IPS DF 6.9 (cell line): ENCODE measurements around the gene SPEM1.

Experiments used
- DNase-seq: peaks from one replicate; pipeline ENCODE4 v3.0.0-alpha.2; 2013; ENCODE audit warnings: low read depth, low spot score
- H3K27ac ChIP-seq: one replicate; pipeline ENCODE4 v1.5.1; 2013; ENCODE audit warnings: low read length, control low read depth
- H3K27me3 ChIP-seq: 2 replicates; pipeline ENCODE4 v1.6.1; 2013; ENCODE audit warnings: mild to moderate bottlenecking, low read length; ENCODE audit not compliant: control insufficient read depth, insufficient read depth
- H3K36me3 ChIP-seq: 2 replicates; pipeline ENCODE4 v1.6.1; 2013; ENCODE audit warnings: low read length; ENCODE audit not compliant: control insufficient read depth, insufficient read depth
- H3K4me1 ChIP-seq: 2 replicates; pipeline ENCODE4 v1.6.1; 2013; ENCODE audit warnings: low read length; ENCODE audit not compliant: control insufficient read depth, insufficient read depth
- H3K4me3 ChIP-seq: 2 replicates; pipeline ENCODE4 v1.5.1; 2013; ENCODE audit warnings: mild to moderate bottlenecking, low read length
- H3K9me3 ChIP-seq: 2 replicates; pipeline ENCODE4 v1.6.1; 2013; ENCODE audit warnings: low read length, inconsistent platforms; ENCODE audit not compliant: control insufficient read depth, insufficient read depth
- WGBS: extraction: QIAGEN DNeasy Blood & Tissue Kit; methylation state at CpG from one replicate; pipeline ENCODE4 v1.1.7; 2013; ENCODE audit warnings: mixed read lengths, missing lambda C conversion rate; ENCODE audit not compliant: insufficient read length, insufficient coverage; 5-methylcytosine and 5-hydroxymethylcytosine counted together

Gene SPEM1

GRCh38 chr17:7384489-7385081 lies 35.5 kb upstream of the SPEM1 start:
- Histone ChIP-seq H3K27ac (no peak overlapping the region), H3K4me1 (peaks cover 8% of the 10 kb centered on the region), H3K36me3 (peaks cover 3% of the 10 kb centered on the region; the same call in 1 of the 2 replicates), H3K27me3 (no peaks in the 10 kb centered on the region), H3K9me3 (no peaks in the 10 kb centered on the region), H3K4me3 (peak overlapping the region; percentile 33; the same call in 1 of the 2 replicates)
- no CpG with 5 or more reads among the region's 23 CpGs for WGBS
- no peak for DNase-seq

GRCh38 chr17:7388856-7389255 lies 31.3 kb upstream of the SPEM1 start:
- Histone ChIP-seq H3K27me3 (no peaks in the 10 kb centered on the region), H3K4me3 (no peak overlapping the region), H3K36me3 (peaks cover 6% of the 10 kb centered on the region; the same call in 1 of the 2 replicates), H3K27ac (no peak overlapping the region), H3K9me3 (no peaks in the 10 kb centered on the region), H3K4me1 (peaks cover 4% of the 10 kb centered on the region)
- no CpG with 5 or more reads among the region's 10 CpGs for WGBS
- no peak for DNase-seq

GRCh38 chr17:7389924-7390910 lies 29.9 kb upstream of the SPEM1 start:
- H3K36me3 ChIP-seq: peaks cover 6% of the 10 kb centered on the region; the same call in 1 of the 2 replicates
- H3K27ac ChIP-seq: no peak overlapping the region
- H3K9me3 ChIP-seq: no peaks in the 10 kb centered on the region
- H3K27me3 ChIP-seq: no peaks in the 10 kb centered on the region
- WGBS: no CpG with 5 or more reads among the region's 19 CpGs
- no peak for DNase-seq
- no peak overlapping the region for H3K4me3 ChIP-seq
- H3K4me1 ChIP-seq: peaks cover 2% of the 10 kb centered on the region; the same call in 1 of the 2 replicates

GRCh38 chr17:7391307-7391706 lies 28.8 kb upstream of the SPEM1 start:
- no peak overlapping the region for H3K27ac ChIP-seq
- peaks cover 2% of the 10 kb centered on the region; the same call in 1 of the 2 replicates for H3K4me1 ChIP-seq
- WGBS: no CpG with 5 or more reads among the region's 2 CpGs
- no peak for DNase-seq
- no peak overlapping the region for H3K4me3 ChIP-seq
- H3K27me3 ChIP-seq: no peaks in the 10 kb centered on the region
- H3K36me3 ChIP-seq: peaks cover 6% of the 10 kb centered on the region; the same call in 1 of the 2 replicates
- H3K9me3 ChIP-seq: no peaks in the 10 kb centered on the region

- H3K27me3 ChIP-seq: no peaks in the 10 kb centered on the region
- no CpG with 5 or more reads among the region's 42 CpGs for WGBS
- H3K4me1 ChIP-seq: peaks cover 2% of the 10 kb centered on the region; the same call in 1 of the 2 replicates
- H3K4me3 ChIP-seq: peak overlapping the region; percentile 79; the same call in 1 of the 2 replicates
- H3K36me3 ChIP-seq: peaks cover 6% of the 10 kb centered on the region; the same call in 1 of the 2 replicates
- DNase-seq: no peak
- no peak overlapping the region for H3K27ac ChIP-seq
- H3K9me3 ChIP-seq: no peaks in the 10 kb centered on the region
These were observed 27.2 kb upstream of the SPEM1 start for GRCh38 chr17:7392696-7393612.

- peaks cover 2% of the 10 kb centered on the region; the same call in 1 of the 2 replicates for H3K4me1 ChIP-seq
These were observed 26.3 kb upstream of the SPEM1 start for GRCh38 chr17:7393613-7394451.

GRCh38 chr17:7394452-7395191 lies 25.5 kb upstream of the SPEM1 start, which contains the start of gene PLSCR3:
PLSCR3 (minus strand) TSS chr17:7394525; CDS start chr17:7394110, 415 bp downstream.
- Histone ChIP-seq H3K4me3 (peak within 1 kb of the TSS; percentile 79; the same call in 1 of the 2 replicates), H3K9me3 (no peaks in the 10 kb centered on the region), H3K27me3 (no peaks in the 10 kb centered on the region), H3K4me1 (peaks cover 2% of the 10 kb centered on the region; the same call in 1 of the 2 replicates), H3K27ac (no peak within 1 kb of the TSS), H3K36me3 (peaks cover 4% of the 10 kb centered on the region; the same call in 1 of the 2 replicates)
- WGBS: no CpG with 5 or more reads among the region's 71 CpGs
- no peak for DNase-seq

More at GRCh38 chr17:7393613-7394451, 26.3 kb upstream of the SPEM1 start:
- DNase-seq: no peak
- no CpG with 5 or more reads among the region's 48 CpGs for WGBS
- Histone ChIP-seq H3K27me3 (no peaks in the 10 kb centered on the region), H3K27ac (no peak overlapping the region), H3K9me3 (no peaks in the 10 kb centered on the region), H3K4me3 (peak overlapping the region; percentile 79; the same call in 1 of the 2 replicates), H3K36me3 (peaks cover 6% of the 10 kb centered on the region; the same call in 1 of the 2 replicates)

GRCh38 chr17:7396147-7396546 lies 24.0 kb upstream of the SPEM1 start:
- Histone ChIP-seq H3K36me3 (peaks cover 2% of the 10 kb centered on the region; the same call in 1 of the 2 replicates), H3K4me3 (no peak overlapping the region), H3K4me1 (peaks cover 2% of the 10 kb centered on the region; the same call in 1 of the 2 replicates), H3K9me3 (no peaks in the 10 kb centered on the region), H3K27me3 (no peaks in the 10 kb centered on the region), H3K27ac (no peak overlapping the region)
- no peak for DNase-seq
- no CpG with 5 or more reads among the region's 4 CpGs for WGBS
